GM18868 (cell line): ENCODE data around the gene HACD3.
"Not testable (repeated sequence)": the region's sequence is repeated elsewhere in the genome, so short reads cannot be mapped to it uniquely, and the experiment has no call there.

Experiments
- ATAC-seq: cut with Tn5 transposase; IDR thresholded peaks from one replicate; pipeline ENCODE4 v1.9.1; 2021; ENCODE audit warnings: mild to moderate bottlenecking, moderate library complexity; ENCODE audit not compliant: unreplicated experiment

Gene HACD3

DNA sequence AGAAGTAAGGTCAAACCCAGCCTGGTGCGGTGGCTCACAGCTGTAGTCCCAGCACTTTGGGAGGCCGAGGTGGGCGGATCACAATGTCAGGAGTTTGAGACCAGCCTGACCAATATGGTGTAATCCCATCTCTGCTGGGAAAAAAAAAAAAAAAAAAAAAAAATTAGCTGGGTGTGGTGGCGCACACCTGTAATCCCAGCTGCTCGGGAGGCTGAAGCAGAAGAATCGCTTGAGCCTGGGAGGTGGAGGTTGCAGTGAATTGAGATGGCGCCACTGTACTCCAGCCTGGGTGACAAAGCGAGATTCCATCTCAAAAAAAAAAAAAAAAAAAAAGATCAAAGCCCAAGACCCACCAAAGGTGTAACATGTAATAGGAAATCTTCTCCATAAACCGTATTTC lies 19.0 kb downstream of the HACD3 start:
- ATAC-seq: not testable (repeated sequence)

DNA sequence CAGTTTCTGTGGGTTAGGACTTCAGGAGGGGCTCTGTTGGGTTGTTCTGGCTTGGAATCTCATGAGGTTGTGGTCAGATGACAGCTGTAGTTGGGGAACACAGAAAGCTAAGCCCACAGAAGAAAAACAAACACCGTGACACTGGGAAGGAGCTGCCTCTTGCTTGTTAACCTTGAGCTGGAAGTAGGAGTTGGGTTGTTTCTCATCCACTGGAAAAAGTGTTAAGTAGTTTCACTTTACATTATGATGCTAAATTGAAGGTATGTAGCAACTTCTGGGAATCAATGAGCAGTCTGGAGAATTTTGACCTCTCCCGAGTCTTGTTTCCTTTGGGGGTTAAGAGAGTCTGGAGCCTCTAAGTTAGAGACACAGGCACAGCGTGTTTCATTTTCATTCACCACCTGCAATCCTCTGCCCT lies 20.4 kb downstream of the HACD3 start:
- no peak for ATAC-seq

DNA sequence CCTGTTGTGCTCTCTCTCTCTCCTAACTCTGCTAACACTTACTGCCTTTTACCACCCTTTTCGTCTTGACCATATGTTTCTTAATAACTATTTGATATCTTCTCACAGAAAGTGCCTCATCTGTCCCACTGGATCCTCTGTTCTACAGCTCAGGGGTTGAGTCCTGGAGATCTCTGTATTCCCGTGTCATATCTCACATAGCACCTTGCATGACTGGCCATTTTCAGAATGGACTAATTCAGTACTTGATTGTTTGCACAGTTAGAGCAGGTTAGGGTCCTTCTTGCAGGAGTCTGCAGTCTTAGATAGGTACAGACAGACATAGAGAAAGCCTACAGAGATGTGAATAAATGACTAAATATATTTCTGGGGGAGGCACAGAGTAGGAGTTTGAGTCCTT lies 20.9 kb downstream of the HACD3 start:
- no peak for ATAC-seq

DNA sequence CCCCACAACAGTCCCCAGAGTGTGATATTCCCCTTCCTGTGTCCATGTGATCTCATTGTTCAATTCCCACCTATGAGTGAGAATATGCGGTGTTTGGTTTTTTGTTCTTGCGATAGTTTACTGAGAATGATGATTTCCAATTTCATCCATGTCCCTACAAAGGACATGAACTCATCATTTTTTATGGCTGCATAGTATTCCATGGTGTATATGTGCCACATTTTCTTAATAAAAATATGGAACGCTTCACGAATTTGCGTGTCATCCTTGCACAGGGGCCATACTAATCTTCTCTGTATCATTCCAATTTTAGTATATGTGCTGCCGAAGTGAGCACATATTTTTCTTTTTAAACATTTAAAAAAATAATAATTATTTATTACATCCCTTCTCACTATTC lies 22.6 kb downstream of the HACD3 start:
- not testable (repeated sequence) for ATAC-seq

DNA sequence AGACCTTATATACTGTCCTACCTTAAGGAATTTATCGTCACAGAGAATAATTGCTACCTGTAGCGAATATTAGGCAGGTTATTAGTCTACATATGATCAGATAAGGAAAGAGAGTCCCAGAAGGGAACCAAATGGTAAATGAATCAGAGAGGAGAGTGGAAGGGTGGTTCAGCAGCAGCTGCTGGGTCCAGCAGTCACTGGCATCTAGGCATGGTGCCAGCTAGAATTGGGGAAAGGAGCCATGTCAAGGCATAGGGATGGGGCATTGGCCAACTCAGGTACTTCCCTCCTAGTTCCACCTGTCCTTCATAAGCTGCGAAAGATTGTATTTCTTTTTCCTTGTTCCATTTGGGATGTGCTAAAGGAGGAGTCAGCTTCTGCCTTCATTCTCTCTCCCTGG lies 23.4 kb downstream of the HACD3 start:
- ATAC-seq: no peak

DNA sequence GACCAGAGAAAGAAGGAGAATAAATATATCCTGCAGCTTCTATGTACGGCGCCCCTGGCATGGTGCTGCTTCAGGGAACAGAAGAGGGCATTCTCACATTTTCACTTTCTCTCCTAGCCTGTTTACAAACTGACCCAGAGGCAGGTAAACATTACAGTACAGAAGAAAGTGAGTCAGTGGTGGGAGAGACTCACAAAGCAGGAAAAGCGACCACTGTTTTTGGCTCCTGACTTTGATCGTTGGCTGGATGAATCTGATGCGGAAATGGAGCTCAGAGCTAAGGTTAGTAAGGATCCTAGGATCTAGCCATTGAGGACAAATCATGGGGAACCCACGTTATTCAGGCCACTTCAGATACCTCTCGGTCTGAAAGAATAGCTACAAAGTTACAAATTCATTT lies 26.4 kb downstream of the HACD3 start:
- no peak for ATAC-seq

DNA sequence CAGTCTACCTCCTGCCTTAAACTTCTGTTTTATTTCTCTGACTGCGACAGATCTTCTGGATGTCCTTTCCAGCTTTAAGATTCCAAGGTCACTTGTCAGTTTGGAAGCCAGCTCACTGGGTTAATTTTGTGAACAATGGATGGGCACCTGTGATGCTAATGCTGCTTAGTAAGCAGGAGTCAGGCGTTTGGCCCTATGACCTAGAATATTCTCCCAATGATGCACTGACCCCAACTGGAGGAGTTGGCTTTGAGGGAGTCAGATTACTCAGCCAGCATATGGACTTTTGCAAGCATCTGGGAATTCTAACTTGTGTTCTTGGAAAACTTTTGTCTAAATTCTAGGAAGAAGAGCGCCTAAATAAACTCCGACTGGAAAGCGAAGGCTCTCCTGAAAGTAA lies 28.1 kb downstream of the HACD3 start:
- no peak for ATAC-seq

DNA sequence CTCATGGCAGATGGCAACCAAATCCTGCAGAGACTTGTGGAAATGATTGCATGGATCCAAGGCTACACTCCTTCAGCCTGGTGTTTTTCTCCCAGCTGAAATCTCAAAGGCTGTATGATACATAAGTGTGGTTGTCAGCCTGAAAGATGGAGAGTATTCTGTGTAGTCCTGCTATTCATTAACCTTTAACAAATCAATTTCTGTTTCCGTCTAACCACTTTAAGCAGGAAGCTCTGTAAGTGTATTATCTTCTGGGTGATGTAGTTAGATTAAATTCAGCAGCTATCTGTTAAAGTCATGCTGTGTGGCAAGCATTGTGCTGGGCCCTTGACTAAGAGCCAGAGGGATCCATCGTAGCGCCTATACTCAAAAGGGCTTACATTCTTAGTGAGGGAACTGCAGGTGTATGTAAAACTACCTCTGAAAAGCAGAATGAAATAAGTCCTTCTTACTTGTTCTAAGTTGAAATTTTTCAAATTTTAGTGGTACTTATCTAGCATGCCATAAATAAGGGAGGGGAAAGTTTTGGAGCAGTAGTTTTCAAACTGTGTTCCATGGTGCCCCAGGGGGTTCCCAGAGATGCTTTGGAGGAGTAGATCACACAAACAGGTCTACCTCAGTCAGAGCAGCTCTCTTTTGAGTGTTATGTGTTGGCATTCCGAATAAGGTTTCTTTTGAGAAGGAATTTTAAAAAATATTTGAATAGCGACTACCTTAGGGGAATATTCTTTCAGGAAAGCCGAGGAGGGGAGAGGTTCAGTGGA lies 28.9 kb downstream of the HACD3 start:
- no peak for ATAC-seq

DNA sequence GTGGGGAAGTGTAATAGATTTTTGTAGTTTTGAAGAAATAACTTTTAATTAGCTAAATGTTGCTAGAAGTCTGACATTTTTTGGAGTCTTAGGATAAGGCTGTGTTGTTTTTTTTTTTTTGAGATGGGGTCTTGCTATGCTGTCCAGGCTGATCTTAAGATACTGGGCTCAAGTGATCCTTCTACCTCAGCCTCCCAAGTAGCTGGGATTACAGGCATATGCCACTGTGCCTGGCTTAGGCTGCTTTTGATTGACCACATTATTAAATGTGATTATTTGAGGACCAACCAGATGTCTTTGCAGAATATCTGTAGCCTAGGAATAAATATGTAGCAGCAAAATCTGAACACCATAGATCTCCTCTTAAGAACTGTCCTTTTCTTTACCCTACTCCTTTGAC lies 29.7 kb downstream of the HACD3 start:
- ATAC-seq: no peak

DNA sequence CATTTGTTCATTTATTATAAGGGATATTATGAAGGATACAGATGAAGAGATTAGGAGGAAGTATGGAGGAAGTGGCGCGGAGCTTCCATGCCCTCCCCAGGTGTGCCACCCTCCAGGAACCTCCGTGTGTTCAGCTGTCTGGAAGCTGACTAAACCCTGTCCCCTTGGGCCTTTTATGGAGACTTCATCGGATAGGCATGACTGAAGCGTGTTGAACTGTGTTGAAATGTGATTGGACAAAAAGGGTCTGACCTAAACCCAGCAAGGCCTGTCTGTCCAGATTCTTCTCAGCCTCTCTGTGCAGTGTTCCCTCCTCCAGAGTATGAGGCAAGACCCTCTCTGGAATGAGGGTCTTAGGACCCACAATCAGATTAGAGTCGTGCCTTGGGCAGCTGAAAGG lies 31.7 kb downstream of the HACD3 start:
- ATAC-seq: no peak

DNA sequence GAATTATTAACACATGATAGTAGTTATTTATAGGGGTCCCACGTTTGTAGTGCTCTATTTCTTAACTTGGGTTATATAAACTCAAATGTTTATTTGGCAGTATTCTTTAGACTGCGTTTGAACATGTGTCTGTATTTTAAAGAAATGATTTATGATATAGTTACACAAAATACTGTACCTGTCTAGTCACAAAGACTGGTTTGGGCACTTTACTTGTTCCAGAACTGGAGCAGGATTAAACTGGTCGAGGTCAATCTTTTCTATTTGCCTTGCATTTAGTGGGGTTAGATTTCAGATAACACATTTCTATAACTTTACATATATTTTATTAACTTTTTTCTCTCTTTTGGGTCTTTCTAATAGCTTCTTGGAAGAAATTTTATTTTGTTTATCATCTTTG lies 39.5 kb downstream of the HACD3 start:
- ATAC-seq: no peak

DNA sequence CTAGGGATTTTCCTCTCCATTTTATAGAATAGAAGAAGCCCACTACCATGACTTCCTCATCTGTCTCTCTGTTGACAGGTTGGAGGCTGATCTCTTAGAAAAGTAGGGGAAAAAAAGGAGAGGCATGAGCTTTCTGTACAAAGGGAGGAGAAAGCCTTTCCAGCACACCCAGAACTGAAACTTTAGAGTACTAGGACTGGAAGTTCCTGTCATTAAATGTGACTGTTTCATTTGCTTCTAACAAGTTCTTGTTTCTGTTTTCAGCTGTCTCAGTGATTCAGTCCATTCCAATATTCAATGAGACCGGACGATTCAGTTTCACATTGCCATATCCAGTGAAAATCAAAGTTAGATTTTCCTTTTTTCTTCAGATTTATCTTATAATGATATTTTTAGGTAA lies 41.7 kb downstream of the HACD3 start:
- no peak for ATAC-seq

DNA sequence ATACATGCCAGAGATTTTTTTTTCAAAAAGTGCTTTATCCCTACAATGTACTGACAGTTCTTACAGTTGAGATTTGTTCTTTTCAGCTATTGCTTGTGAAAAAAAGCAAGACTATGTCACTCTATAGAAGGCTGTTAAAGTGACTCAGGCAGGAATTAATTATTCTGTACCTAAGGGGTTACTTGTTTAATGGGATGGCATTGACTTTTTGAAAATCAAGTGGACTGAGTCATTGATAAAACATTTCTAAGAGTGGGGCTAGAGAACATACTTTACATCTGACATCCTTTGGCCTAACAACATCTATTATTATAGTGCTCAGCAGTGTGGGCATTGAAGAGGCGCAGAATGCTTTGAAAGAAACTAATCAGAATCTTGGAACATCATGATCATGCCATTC lies 46.4 kb downstream of the HACD3 start:
- no peak for ATAC-seq

DNA sequence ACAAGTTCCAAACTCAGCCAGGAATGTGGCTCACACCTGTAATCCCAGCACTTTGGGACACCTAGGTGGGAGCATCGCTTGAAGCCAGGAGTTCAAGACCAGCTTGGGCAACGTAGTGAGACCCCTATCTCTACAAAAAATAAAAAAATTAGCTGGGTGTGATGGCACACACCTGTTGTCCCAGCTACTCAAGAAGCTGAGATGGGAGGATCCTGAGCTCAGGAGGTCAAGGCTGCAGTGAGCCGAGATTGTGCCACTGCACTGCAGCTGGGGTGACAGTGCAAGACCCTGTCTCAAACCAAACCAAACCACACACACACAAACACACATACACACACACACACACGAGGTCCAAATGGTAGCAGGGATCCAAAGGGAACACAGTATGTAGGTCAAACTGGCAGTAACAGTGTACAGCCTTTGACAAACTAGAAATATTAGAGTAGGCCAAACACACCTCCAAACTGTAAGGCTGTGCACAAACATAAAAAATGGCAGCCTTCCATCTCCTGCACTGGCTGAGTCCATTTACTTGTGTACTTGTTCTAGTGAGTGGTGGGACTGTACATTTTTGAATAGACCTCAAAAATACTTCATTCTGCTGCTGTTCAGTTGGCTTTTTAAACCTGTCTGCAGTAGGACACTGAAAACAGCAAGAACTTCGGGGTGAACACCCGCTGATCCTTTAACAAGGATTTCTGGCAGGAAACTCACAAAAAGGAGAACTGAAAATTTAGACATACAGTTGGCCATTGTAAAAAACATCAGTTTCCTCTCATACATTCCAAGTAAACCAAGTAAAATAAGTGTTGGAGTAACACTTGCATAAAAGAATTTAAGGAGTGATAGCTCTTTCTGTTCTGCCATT lies 47.1 kb downstream of the HACD3 start:
- ATAC-seq: no peak

DNA sequence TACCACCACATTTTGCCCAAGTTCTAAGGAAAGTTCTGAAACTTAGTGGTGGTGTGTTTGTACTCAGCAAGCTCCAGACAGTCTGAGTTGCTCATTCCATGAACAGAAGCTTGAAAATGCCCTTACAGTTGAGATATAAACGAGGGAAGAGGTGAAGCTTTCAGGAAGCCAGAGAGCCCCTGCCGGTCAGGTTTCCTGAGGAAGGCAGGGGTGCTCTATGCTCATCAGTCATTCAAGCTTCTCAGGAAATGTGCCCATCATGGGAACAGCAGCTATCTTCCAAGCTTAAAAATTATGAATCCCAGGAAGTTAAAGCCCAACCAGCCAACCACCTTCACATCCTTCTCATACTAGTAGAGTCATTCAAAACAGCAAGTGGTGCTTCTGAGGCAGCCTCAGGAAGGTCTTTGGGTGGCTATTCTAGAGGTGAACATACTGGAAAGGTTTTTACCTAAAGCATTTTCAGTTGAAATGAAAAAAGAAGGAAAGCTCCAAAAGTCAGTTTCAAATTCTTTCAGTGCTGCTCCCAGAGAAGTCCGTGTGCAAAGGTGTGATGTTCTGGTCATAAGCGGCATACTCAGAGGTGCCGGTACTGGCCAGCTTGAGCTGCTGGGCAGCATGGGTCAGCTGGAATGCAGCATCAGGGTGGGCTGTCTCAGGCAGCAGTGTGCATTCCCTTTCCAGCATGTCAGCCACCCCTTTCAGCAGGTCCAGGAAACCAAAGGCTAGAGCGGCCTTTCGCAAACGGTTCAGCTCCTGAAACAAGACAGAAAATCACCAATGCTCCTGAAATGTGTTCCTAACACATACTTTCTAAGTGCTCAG lies 48.9 kb downstream of the HACD3 start:
- no peak for ATAC-seq

DNA sequence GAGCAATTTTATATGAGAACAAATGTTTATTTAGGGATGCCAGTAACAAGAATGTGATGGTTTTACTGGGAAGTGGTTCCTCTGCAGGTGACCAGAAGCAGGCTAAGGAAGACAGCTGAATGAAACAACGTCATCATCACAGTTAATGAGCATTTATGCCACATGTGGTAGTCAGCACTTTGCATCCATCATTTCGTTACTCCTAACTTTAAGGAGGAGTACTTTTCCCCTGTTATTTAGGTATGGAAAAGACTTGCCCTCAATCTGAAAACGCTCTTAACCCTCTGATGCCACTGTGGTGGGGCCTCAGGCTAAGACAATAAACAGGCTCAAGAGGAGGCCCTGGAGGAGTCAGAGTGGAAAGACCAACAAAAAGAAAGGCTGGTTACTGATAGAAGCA lies 49.5 kb downstream of the HACD3 start:
- ATAC-seq: no peak

DNA sequence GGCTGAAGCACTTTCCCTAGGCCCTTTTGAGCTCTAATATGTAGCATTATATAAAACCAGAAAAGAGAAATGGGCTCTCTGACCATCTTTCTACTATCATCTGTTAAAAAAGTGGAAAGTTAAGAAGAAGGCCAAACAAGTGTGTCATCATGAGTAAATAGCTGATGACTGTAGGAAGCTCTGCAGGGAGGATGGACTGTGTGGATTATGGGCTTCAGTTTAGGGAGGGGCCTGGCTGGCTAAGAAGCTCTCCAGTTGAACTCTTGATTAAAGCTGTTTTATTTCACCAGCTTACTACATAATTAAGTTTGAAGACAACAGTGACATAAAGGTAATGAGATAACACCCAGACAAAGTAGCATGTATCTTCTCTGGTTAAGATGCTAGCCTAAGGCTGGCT lies 50.0 kb downstream of the HACD3 start:
- ATAC-seq: no peak

DNA sequence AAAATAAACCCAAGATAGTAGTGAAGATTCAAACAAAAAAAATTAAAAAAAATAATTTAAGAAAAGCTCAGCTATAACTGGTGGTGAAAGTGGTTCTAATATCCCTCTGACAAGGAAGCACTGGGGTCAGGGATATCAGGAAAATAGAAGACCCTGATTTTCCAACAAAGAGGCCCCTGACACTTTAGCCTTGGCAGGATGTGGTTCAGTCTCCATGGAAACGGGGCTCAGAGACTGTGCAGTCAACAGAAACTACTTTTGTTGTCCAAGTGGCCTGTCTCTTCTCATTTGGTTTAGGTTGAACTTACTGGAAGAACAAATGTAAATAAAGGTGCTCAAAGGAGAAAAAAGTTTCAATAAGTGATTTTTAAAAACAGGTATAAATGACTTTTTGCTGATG lies 53.4 kb downstream of the HACD3 start:
- ATAC-seq: peak; percentile 43

DNA sequence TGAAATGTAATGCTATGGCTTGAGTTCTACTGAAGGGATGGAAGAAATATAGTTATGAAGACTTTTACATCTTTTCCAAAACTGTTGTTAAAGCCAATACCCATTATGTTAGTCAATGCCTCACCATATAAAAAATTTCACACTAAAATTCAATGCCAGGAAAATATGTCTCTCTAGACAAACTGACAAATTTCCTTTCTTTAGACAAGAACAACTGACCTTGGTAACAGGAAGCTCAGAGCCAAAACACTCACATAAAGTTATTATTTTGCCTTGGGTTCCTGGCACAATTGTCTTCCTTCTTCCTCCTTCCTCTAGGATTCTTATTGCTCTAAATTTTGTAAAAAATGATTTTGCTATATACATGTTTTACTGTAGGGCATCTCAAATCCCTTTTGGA lies 54.0 kb downstream of the HACD3 start:
- no peak for ATAC-seq

DNA sequence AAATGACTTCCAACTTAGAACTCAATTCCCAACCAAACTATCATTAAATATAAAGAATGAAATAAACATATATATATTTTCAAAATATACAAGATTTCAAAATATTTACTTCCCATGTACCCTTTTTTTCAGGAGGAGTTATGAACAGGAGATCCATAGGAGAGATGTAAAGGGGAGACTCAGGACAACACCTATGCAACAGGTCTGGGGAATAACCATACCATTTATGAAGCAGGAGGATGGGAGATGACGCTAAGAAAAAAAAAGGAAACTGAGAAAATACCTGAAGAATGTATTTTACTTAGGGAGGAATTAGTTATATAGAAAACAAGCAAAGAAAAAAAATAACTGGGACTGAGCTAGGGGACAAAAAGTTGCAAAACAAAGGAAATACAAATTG lies 56.8 kb downstream of the HACD3 start:
- ATAC-seq: no peak

DNA sequence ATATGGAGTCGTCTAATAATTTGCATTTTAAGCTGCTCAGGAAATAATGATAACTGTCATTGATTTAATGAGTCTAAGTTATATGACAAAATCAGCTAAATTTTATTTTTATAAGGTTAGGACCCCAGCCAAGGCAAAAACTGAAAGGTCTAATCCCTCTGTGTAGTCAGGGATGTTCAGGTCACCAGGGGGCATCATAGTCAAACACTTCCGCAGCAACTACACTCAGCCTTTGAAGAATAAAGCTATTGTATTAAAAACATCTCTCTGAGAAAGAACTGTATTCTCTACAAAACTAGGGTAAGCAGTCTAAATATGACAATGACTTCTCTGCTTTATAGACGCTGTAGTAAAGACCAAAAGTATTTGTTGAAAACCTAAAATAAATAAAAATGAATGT lies 65.7 kb downstream of the HACD3 start:
- ATAC-seq: no peak

DNA sequence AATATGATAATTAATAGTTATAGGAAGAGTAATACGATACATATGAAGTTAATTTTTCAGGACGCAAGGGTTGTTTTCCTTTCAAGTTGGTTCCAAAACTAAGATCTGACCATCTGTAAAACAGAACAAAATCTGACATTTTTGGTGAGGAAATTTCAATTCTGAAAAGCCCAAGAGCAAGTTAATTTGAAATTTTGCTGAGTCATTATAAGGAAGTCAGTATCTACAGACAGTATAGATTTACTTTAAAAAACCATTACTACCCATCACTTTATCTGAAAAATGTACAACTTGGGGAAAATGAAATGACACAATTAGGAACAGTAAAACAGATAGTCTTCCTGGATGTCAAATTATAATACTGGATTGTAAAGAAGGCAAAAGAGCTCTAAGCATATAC lies 68.2 kb downstream of the HACD3 start:
- no peak for ATAC-seq
